Tibial nerve (tissue), 4 donors: ENCODE data around the gene PTPRR. TPM values are rescaled to one million over a fixed set of nuclear protein-coding genes. Genes with fewer than 3 reads are reported as not detected.

Experiments
- DNase-seq, 2 donors: peaks; one replicate each; pipeline ENCODE4 v3.0.0-alpha.2; 2019; ENCODE audit warnings: low spot score in 2 of 2
- H3K27ac ChIP-seq, 4 donors: fragments of 200-600 bp; sonication (generic) in 3 of 4; one replicate each; pipeline ENCODE4 v1.5.1; 2017 to 2019; ENCODE audit warnings: mild to moderate bottlenecking in 1 of 4
- H3K27me3 ChIP-seq, 2 donors: fragments of 200-600 bp; sonication (generic) in 1 of 2; one replicate each; pipeline versions ENCODE4 v1.5.1 to v1.6.0; 2017 to 2019
- H3K36me3 ChIP-seq, 3 donors: fragments of 200-600 bp; sonication (generic); one replicate each; pipeline ENCODE4 v1.5.1; 2018 to 2019
- H3K4me1 ChIP-seq, 4 donors: fragments of 200-600 bp; sonication (generic) in 3 of 4; one replicate each; pipeline ENCODE4 v1.5.1; 2017 to 2019
- H3K4me3 ChIP-seq, 4 donors: fragments of 200-600 bp; sonication (generic) in 3 of 4; one replicate each; pipeline ENCODE4 v1.5.1; 2017 to 2019; ENCODE audit warnings: mild to moderate bottlenecking in 1 of 4, moderate library complexity in 1 of 4
- H3K9me3 ChIP-seq, 4 donors: fragments of 200-600 bp; sonication (generic) in 3 of 4; one replicate each; pipeline ENCODE4 v1.5.1; 2017 to 2019
- EP300 ChIP-seq, 2 donors: sonication (generic); formaldehyde crosslinking; IDR thresholded peaks; one replicate each; pipeline ENCODE4 v1.6.1; 2017; ENCODE audit warnings: antibody characterized with exemption in 2 of 2, mild to moderate bottlenecking in 1 of 2
- POLR2A ChIP-seq, 2 donors: fragments of 450-650 bp; IDR thresholded peaks; one replicate each; pipeline ENCODE4 v1.6.1; 2017; ENCODE audit warnings: antibody characterized with exemption in 2 of 2, mild to moderate bottlenecking in 2 of 2, moderate library complexity in 2 of 2
- WGBS, 2 donors: methylation state at CpG; one replicate each; pipeline ENCODE4 v1.1.5; 2018; 5-methylcytosine and 5-hydroxymethylcytosine counted together
- total RNA-seq, 4 donors: library from RNA; depleted of rRNA; stranded (reverse); fragments of >200 nt; gene quantifications; one replicate each; pipeline ENCODE4 v1.1.0, GENCODE V29; 2016
- TF ChIP-seq, protein P1 (sequence below), 5 experiments: fragments of 200-600 bp in 3 of 5; fragments of 450-650 bp in 2 of 5; sonication (generic) in 3 of 5; IDR thresholded peaks; one replicate each; pipeline ENCODE4 v1.5.1; 2016 to 2019; ENCODE audit warnings: antibody characterized with exemption in 5 of 5, mild to moderate bottlenecking in 3 of 5, moderate library complexity in 2 of 5

The PTPRR gene
- total RNA-seq, 4 donors from 2014 or later = not detected

- Histone ChIP-seq H3K27ac (no peak overlapping the region), H3K27me3 (no peaks in the 10 kb centered on the region), H3K4me3 (no peak overlapping the region), H3K9me3 (no peaks in the 10 kb centered on the region), H3K36me3 (no peaks in the 10 kb centered on the region), H3K4me1 (no peaks in the 10 kb centered on the region)
- DNase-seq = no peak
- no peak for TF ChIP-seq POLR2A (IDR thresholded peaks at IDR 0.05)
- TF ChIP-seq EP300 (IDR thresholded peaks at IDR 0.05) = no peak
- TF ChIP-seq, protein P1, sequence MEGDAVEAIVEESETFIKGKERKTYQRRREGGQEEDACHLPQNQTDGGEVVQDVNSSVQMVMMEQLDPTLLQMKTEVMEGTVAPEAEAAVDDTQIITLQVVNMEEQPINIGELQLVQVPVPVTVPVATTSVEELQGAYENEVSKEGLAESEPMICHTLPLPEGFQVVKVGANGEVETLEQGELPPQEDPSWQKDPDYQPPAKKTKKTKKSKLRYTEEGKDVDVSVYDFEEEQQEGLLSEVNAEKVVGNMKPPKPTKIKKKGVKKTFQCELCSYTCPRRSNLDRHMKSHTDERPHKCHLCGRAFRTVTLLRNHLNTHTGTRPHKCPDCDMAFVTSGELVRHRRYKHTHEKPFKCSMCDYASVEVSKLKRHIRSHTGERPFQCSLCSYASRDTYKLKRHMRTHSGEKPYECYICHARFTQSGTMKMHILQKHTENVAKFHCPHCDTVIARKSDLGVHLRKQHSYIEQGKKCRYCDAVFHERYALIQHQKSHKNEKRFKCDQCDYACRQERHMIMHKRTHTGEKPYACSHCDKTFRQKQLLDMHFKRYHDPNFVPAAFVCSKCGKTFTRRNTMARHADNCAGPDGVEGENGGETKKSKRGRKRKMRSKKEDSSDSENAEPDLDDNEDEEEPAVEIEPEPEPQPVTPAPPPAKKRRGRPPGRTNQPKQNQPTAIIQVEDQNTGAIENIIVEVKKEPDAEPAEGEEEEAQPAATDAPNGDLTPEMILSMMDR (IDR thresholded peaks at IDR 0.05) = no peak
These were observed 126.4 kb downstream of the PTPRR start for GRCh38 chr12:70794131-70794530.

DNA sequence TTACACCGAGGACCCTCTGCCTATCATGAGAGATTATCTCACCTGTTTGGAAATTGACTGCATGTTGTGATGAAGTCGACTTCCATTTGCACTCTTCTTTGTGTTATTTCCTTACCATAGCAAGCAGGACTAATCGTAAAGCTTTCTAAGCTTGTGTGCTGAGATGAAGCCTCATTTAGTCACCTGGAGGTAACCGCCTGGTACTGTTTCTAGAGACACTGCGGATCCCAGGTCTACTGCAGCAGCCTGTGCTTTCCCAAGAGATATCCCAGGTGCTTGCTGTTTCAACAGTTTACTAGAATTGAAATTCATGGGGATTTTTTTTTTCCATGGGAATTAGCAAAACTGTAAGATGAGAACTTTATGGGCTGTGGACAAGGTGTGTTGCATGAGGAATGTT lies 131.8 kb downstream of the PTPRR start:
- DNase-seq = no peak
- Histone ChIP-seq H3K27me3 (no peaks in the 10 kb centered on the region), H3K4me1 (no peaks in the 10 kb centered on the region), H3K9me3 (no peaks in the 10 kb centered on the region), H3K27ac (no peak overlapping the region), H3K36me3 (no peaks in the 10 kb centered on the region), H3K4me3 (no peak overlapping the region)
- 80 to 88% methylated on average over 5 of the region's 5 CpGs for WGBS, 2 donors
- TF ChIP-seq, protein P1 (IDR thresholded peaks at IDR 0.05) = no peak
- TF ChIP-seq EP300 (IDR thresholded peaks at IDR 0.05) (no peak), POLR2A (IDR thresholded peaks at IDR 0.05) (no peak)

DNA sequence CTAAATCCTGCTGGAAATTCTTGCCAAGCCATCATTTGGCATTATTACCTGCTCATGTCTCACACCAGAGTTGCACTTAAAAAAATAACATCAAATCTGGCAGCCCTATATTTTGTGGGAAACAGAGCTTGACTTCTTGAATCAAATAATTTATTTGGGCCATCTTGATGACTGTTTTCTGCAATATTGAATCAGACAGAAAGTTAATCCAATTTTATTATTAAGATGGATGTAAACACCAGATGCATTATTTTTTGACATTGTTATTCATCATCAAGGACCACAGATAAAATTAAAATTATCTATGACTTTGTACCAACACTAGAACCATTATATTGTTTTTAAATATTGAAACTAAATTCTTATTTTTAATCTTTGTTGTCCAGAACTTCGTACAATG lies 132.9 kb downstream of the PTPRR start:
- Histone ChIP-seq H3K36me3 (no peaks in the 10 kb centered on the region), H3K4me1 (no peaks in the 10 kb centered on the region), H3K27me3 (no peaks in the 10 kb centered on the region), H3K27ac (no peak overlapping the region), H3K9me3 (no peaks in the 10 kb centered on the region), H3K4me3 (no peak overlapping the region)
- TF ChIP-seq EP300 (IDR thresholded peaks at IDR 0.05) (no peak), POLR2A (IDR thresholded peaks at IDR 0.05) (no peak)
- TF ChIP-seq, protein P1 (IDR thresholded peaks at IDR 0.05) = no peak
- 85 to 90% methylated on average over 1 of the region's 1 CpG for WGBS, 2 donors
- no peak for DNase-seq

DNA sequence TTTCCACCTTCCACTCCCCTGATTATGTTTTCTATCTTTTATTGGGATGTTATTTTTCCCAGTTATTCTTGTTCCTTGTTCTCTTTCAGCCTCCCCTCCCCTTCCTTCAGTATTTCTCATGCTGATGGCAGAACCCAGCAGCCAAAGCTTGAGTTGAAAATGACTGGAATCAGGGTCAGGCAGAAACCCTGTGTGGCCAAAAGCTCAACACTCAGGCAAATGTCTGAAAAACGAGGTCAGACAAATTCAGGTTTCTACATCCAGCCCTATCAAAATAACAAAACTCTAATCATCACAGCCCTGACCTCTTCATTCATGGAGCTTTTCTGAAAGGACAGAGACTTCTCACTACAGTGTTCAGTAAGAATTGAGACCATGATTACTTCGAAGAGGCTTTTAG lies 134.6 kb downstream of the PTPRR start:
- no peak for TF ChIP-seq EP300 (IDR thresholded peaks at IDR 0.05)
- no peak for TF ChIP-seq POLR2A (IDR thresholded peaks at IDR 0.05)
- TF ChIP-seq, protein P1 (IDR thresholded peaks at IDR 0.05) = no peak
- WGBS, 2 donors = 42 to 49% methylated on average over 2 of the region's 2 CpGs
- Histone ChIP-seq H3K36me3 (no peaks in the 10 kb centered on the region), H3K27me3 (no peaks in the 10 kb centered on the region), H3K4me3 (no peak overlapping the region), H3K9me3 (no peaks in the 10 kb centered on the region), H3K4me1 (no peaks in the 10 kb centered on the region), H3K27ac (no peak overlapping the region)
- no peak for DNase-seq

- Histone ChIP-seq H3K27me3 (no peaks in the 10 kb centered on the region), H3K27ac (no peak overlapping the region), H3K4me1 (no peaks in the 10 kb centered on the region), H3K9me3 (no peaks in the 10 kb centered on the region), H3K4me3 (no peak overlapping the region), H3K36me3 (no peaks in the 10 kb centered on the region)
- TF ChIP-seq, protein P1 (IDR thresholded peaks at IDR 0.05) = no peak
- TF ChIP-seq EP300 (IDR thresholded peaks at IDR 0.05) = no peak
- TF ChIP-seq POLR2A (IDR thresholded peaks at IDR 0.05) = no peak
- WGBS, 2 donors = 94% methylated on average over 13 to 18 of the region's 21 CpGs
- DNase-seq = no peak
These were observed 136.4 kb downstream of the PTPRR start for GRCh38 chr12:70784042-70784668.
